Measurements from ENCODE around the gene BIN2.

DNA sequence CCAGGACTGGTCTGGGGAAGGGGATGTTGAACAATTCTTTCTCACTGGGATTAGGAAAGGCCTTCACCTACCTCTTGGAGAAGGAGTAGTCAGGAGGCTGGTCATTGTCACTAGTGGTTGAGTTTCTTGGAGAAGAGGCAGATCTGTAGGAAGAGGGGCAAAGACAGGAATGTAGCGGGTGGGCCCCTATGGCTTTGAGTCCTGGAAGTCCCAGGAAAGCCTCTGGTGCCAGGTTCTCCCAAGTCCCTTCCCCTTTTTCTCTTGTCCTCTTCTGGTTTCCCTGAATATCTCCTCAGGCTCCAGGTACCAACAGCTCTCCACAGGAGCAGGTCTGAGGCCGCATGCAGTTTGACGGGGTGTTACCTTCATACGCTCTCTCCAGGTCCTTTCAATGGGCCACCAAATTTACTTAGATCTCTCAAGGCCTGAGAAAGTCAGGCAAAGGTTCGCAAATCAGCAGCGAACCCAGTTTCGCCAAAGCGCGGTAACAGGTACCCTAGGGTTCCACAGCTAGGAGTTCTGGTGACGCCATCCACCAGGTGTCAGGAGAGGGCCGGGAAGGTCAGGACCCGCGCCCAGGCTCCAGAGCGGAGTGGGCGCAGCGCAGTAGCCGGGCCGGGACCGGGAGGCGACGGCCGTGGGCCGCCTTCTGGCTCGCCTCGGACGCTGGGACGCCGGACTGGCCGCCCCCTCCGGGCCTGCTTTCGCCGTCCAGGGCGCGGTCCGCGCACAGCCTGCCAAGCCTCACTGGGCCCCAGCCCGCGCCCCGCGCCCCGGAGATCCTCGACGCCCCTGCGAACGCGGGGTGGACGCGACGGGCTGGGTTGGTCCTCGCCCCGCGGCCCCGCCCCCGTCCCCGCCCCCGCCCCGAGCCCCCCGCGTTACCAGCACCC lies 54.6 kb downstream of the BIN2 start:
- TF ChIP-seq TAF1 (IDR thresholded peaks at IDR 0.05; ENCODE audit: borderline replicate concordance, insufficient read depth, low read length) (no peak), POLR2AphosphoS5 (IDR thresholded peaks at IDR 0.05; ENCODE audit: low read depth, low read length) (no peak), SIN3A (IDR thresholded peaks at IDR 0.05; ENCODE audit: borderline replicate concordance, insufficient read depth, low read length) (no peak), FOXP2 (optimal IDR thresholded peaks at IDR 0.05; ENCODE audit: borderline replicate concordance, extremely low read depth, extremely low read length, insufficient read depth) (no peak)
- TF ChIP-seq, protein P1, sequence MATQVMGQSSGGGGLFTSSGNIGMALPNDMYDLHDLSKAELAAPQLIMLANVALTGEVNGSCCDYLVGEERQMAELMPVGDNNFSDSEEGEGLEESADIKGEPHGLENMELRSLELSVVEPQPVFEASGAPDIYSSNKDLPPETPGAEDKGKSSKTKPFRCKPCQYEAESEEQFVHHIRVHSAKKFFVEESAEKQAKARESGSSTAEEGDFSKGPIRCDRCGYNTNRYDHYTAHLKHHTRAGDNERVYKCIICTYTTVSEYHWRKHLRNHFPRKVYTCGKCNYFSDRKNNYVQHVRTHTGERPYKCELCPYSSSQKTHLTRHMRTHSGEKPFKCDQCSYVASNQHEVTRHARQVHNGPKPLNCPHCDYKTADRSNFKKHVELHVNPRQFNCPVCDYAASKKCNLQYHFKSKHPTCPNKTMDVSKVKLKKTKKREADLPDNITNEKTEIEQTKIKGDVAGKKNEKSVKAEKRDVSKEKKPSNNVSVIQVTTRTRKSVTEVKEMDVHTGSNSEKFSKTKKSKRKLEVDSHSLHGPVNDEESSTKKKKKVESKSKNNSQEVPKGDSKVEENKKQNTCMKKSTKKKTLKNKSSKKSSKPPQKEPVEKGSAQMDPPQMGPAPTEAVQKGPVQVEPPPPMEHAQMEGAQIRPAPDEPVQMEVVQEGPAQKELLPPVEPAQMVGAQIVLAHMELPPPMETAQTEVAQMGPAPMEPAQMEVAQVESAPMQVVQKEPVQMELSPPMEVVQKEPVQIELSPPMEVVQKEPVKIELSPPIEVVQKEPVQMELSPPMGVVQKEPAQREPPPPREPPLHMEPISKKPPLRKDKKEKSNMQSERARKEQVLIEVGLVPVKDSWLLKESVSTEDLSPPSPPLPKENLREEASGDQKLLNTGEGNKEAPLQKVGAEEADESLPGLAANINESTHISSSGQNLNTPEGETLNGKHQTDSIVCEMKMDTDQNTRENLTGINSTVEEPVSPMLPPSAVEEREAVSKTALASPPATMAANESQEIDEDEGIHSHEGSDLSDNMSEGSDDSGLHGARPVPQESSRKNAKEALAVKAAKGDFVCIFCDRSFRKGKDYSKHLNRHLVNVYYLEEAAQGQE (IDR thresholded peaks at IDR 0.05; ENCODE audit: insufficient read depth in 1 of 2, low read depth in 2 of 2, low read length in 2 of 2): no peak

All from PFSK-1 (cell line).